ENCODE measurements around the gene EFCAB8. TPM values are rescaled to one million over a fixed set of nuclear protein-coding genes. Genes with fewer than 3 reads are reported as not detected.

The EFCAB8 gene
- total and polyA plus RNA-seq, 4 experiments from 2014 or later = 1.5 to 1.8 TPM; not detected in 2

DNA sequence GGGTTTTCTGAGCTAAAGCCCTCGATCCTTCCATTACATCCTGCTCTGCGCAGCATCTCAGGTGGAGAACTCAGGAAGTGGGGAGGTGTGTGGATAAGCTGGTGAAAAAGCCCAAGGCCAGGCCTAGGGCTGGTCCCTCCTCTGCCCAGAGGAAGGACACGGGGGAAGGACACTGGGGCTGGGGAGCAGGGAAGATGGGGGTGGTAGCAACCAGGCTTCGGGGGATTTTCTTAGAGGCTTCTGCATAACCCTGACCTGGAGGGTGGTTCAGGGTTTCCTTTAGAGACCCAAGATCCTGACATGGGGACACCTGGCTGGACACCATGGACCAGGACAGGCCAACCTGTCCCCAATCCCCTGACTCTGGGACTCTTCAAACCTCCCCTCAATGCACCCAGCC, 107.7 kb downstream of the EFCAB8 start:
- peaks cover 15 to 63% (median 41%) of the 10 kb centered on the region in 4 donors for H3K4me1 Mint-ChIP-seq
- H3K4me3 ChIP-seq (ENCODE audit: low read length in 2 of 2) = peak overlapping the region in 1 of 2 donors; percentile 25
- H3K27me3 ChIP-seq (ENCODE audit: insufficient read depth, low read length) = no peaks in the 10 kb centered on the region
- H3K9me3 Mint-ChIP-seq = no peaks in the 10 kb centered on the region
- CTCF ChIA-PET (ENCODE audit: partially characterized antibody) = interaction anchor here (0.6 to 10.1 kb wide), 7 partner anchors 11 to 78 kb away, joined by 3 to 86 read pairs (median 4); partner anchors contain the start of gene SUN5
- H3K36me3 ChIP-seq (ENCODE audit: insufficient read depth, low read length) = no peaks in the 10 kb centered on the region
- DNase-seq = no peak
- H3K27me3 Mint-ChIP-seq = no peaks in the 10 kb centered on the region
- H3K9me3 ChIP-seq (ENCODE audit: control insufficient read depth in 1 of 2, low read length in 2 of 2) = no peaks in the 10 kb centered on the region
- H3K4me3 Mint-ChIP-seq = peak overlapping the region in 7 of 8 donors; percentile 46 to 90 (median 76)
- H3K27ac ChIP-seq (ENCODE audit: low read depth, low read length) = peak overlapping the region; percentile 94
- H3K27ac Mint-ChIP-seq = peak overlapping the region in 5 of 7 donors; percentile 86 to 99 (median 96)
- POLR2A ChIA-PET (ENCODE audit: partially characterized antibody) = interaction anchor here (0.8 to 4.2 kb wide), 8 partner anchors 8 to 146 kb away, joined by 3 to 19 read pairs (median 4); partner anchors contain the start of genes MAPRE1 and SUN5
- intact Hi-C loops (cut with micrococcal nuclease) = no loop called here
- H3K4me1 ChIP-seq (ENCODE audit: insufficient read depth, low read length) = peaks cover 74% of the 10 kb centered on the region
- H3K36me3 Mint-ChIP-seq = peaks cover 0 to 1% of the 10 kb centered on the region in 2 donors

DNA sequence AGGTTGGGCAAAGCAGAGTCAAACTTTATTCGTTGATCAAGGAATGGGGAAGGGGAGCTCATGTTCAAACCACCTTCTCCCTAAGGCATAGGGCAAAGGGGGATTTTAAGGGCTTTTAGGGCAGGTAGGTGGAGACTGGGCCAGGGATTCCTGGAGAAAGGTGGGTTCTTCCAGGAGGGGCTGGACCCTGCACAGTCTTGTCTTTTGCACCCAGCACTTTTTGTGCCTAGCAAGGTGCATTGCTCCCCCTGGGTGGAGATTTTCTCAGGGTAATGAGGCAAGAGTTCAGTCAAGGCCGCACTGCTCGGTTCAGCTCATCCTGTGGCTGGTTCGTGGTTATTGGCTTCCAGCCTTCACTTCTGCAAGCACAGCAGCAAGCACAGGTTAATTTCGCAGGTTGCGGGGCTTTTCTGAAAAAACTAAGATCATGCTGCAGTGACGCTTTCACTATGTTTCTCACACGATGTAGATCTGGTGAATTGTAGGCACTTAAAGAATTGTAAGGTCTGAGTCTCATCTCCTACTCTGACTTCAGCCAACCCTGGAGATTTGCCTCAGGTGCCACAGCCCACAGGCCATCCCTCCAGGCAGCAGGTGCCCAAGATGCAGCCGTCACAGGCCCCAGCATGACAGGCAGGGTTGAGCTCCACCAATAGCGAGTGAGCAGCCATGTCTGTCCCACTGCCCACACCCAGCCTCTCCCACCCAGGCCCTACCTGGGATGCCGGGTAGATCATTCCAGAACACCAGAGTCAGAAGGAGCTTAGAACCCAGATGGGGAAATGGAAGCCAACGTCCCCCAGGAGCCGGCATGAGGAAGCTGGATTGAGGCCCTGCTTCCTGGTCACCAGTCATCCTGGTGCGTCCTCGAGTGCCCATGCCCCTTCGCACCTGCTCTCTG, 108.4 kb downstream of the EFCAB8 start:
- peaks cover 0 to 2% (median 0%) of the 10 kb centered on the region in 8 donors for H3K9me3 Mint-ChIP-seq
- H3K4me3 Mint-ChIP-seq = peak overlapping the region; percentile 59 to 90 (median 79)
- Histone ChIP-seq H3K27ac (ENCODE audit: low read depth, low read length) (peak overlapping the region; percentile 94), H3K4me1 (ENCODE audit: insufficient read depth, low read length) (peaks cover 81% of the 10 kb centered on the region), H3K27me3 (ENCODE audit: insufficient read depth, low read length) (no peaks in the 10 kb centered on the region), H3K9me3 (ENCODE audit: control insufficient read depth in 1 of 2, low read length in 2 of 2) (no peaks in the 10 kb centered on the region), H3K36me3 (ENCODE audit: insufficient read depth, low read length) (no peaks in the 10 kb centered on the region), H3K4me3 (ENCODE audit: low read length in 2 of 2) (peak overlapping the region in 1 of 2 donors; percentile 25)
- H3K27ac Mint-ChIP-seq = peak overlapping the region in 4 of 7 donors; percentile 95 to 99 (median 97)
- H3K4me1 Mint-ChIP-seq = peaks cover 15 to 62% (median 38%) of the 10 kb centered on the region in 4 donors
- H3K27me3 Mint-ChIP-seq = no peaks in the 10 kb centered on the region
- H3K36me3 Mint-ChIP-seq = peaks cover 0 to 3% of the 10 kb centered on the region in 2 donors
- intact Hi-C loops (cut with micrococcal nuclease) = no loop called here
- ChIA-PET CTCF (ENCODE audit: partially characterized antibody) (interaction anchor here (0.6 to 10.1 kb wide), 7 partner anchors 13 to 79 kb away, joined by 3 to 86 read pairs (median 5); partner anchors contain the start of gene SUN5), POLR2A (ENCODE audit: partially characterized antibody) (interaction anchor here (0.8 to 4.2 kb wide), 13 partner anchors 8 to 147 kb away, joined by 3 to 19 read pairs (median 4); partner anchors contain the start of genes MAPRE1 and SUN5)
- peak; percentile 64 to 88 (median 71) for DNase-seq

DNA sequence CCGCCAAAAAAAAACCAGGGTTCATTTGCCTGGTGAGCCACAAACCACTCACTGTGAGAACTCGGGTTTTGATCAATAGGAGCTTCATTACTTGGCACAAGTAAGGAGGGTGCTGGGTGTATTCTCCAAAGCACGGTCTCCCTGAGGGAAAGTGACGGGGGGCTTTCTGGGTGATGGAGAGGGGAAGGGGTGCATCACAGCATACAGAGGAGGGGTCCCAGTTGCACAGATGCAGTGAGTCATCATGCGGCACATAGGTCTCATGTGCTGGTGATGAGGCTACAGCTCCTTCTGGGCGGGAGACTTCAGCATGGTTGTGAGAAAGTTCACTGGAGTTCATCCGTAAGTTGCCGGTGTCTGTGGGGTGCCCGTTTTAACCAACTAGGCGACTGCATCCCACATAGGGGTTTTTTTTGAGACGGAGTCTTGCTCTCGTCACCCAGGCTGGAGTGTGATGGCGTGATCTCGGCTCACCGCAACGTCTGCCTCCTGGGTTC, 109.3 kb downstream of the EFCAB8 start:
- intact Hi-C loops (cut with micrococcal nuclease) = no loop called here
- Mint-ChIP-seq H3K36me3 (peaks cover 0 to 8% of the 10 kb centered on the region in 2 donors), H3K27me3 (no peaks in the 10 kb centered on the region), H3K4me1 (peaks cover 11 to 67% (median 34%) of the 10 kb centered on the region in 4 donors), H3K4me3 (peak overlapping the region; percentile 59 to 90 (median 79)), H3K27ac (peak overlapping the region in 4 of 7 donors; percentile 95 to 99 (median 97)), H3K9me3 (peaks cover 0 to 2% (median 0%) of the 10 kb centered on the region in 8 donors)
- H3K27ac ChIP-seq (ENCODE audit: low read depth, low read length) = peak overlapping the region; percentile 94
- H3K4me3 ChIP-seq (ENCODE audit: low read length in 2 of 2) = no peak overlapping the region
- no peaks in the 10 kb centered on the region for H3K36me3 ChIP-seq (ENCODE audit: insufficient read depth, low read length)
- peak; percentile 56 to 89 (median 60) for DNase-seq
- peaks cover 90% of the 10 kb centered on the region for H3K4me1 ChIP-seq (ENCODE audit: insufficient read depth, low read length)
- CTCF ChIA-PET (ENCODE audit: partially characterized antibody) = interaction anchor here (1.5 to 10.1 kb wide), 3 partner anchors 23 to 66 kb away, joined by 5 to 86 read pairs (median 6); partner anchors contain the start of gene SUN5
- H3K9me3 ChIP-seq (ENCODE audit: control insufficient read depth in 1 of 2, low read length in 2 of 2) = no peaks in the 10 kb centered on the region
- POLR2A ChIA-PET (ENCODE audit: partially characterized antibody) = interaction anchor here (0.8 to 4.2 kb wide), 9 partner anchors 8 to 148 kb away, joined by 3 to 19 read pairs (median 6); partner anchors contain the start of genes MAPRE1 and SUN5
- H3K27me3 ChIP-seq (ENCODE audit: insufficient read depth, low read length) = no peaks in the 10 kb centered on the region

DNA sequence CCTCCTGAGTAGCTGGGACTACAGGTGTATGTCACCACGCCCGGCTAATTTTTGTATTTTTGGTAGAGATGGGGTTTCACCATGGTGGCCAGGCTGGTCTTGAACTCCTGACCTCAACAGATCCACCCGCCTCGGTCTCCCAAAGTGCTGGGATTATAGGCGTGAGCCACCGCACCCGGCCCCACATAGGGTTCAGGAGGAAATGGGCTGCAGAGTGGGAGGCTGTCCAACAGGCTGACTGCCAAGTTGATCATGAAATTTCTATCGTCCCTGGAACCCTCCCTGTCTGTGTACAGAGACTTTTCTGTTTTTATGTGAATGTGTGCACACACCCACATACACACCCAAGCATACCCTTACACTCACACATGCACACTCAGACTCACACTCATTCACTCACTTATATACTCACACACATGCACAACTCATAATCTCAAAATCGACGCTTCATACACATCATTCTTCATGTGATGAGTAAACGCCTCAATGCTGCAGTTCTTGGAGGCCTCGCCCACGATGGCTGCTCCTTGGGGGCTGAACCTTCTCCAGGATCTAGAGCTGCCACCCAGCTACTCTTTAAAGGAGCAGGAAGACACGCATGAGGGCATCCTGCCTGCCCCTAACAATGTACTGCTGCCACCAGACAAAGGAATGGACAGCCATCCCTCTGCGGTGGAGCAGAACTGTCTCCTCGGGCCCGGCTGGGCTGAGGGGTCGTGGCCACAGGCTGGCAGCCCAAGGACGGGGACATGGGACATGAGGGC, 109.9 kb downstream of the EFCAB8 start:
- Mint-ChIP-seq H3K27me3 (no peaks in the 10 kb centered on the region), H3K9me3 (peaks cover 0 to 2% (median 0%) of the 10 kb centered on the region in 8 donors), H3K4me3 (peak overlapping the region in 7 of 8 donors; percentile 59 to 90 (median 82)), H3K27ac (peak overlapping the region in 4 of 7 donors; percentile 95 to 99 (median 97)), H3K4me1 (peaks cover 5 to 71% (median 33%) of the 10 kb centered on the region in 4 donors), H3K36me3 (peaks cover 0 to 14% of the 10 kb centered on the region in 2 donors)
- no peaks in the 10 kb centered on the region for H3K36me3 ChIP-seq (ENCODE audit: insufficient read depth, low read length)
- H3K9me3 ChIP-seq (ENCODE audit: control insufficient read depth in 1 of 2, low read length in 2 of 2) = no peaks in the 10 kb centered on the region
- ChIA-PET CTCF (ENCODE audit: partially characterized antibody) (interaction anchor here (1.5 to 10.1 kb wide), 3 partner anchors 24 to 66 kb away, joined by 5 to 86 read pairs (median 6); partner anchors contain the start of gene SUN5), POLR2A (ENCODE audit: partially characterized antibody) (interaction anchor here (0.8 to 4.2 kb wide), 5 partner anchors 8 to 149 kb away, joined by 3 to 19 read pairs (median 7); partner anchors contain the start of gene MAPRE1)
- peak overlapping the region; percentile 94 for H3K27ac ChIP-seq (ENCODE audit: low read depth, low read length)
- no peaks in the 10 kb centered on the region for H3K27me3 ChIP-seq (ENCODE audit: insufficient read depth, low read length)
- DNase-seq = peak in 2 of 5 donors; percentile 24 to 57
- peaks cover 94% of the 10 kb centered on the region for H3K4me1 ChIP-seq (ENCODE audit: insufficient read depth, low read length)
- intact Hi-C loops (cut with micrococcal nuclease) = no loop called here
- H3K4me3 ChIP-seq (ENCODE audit: low read length in 2 of 2) = no peak overlapping the region

DNA sequence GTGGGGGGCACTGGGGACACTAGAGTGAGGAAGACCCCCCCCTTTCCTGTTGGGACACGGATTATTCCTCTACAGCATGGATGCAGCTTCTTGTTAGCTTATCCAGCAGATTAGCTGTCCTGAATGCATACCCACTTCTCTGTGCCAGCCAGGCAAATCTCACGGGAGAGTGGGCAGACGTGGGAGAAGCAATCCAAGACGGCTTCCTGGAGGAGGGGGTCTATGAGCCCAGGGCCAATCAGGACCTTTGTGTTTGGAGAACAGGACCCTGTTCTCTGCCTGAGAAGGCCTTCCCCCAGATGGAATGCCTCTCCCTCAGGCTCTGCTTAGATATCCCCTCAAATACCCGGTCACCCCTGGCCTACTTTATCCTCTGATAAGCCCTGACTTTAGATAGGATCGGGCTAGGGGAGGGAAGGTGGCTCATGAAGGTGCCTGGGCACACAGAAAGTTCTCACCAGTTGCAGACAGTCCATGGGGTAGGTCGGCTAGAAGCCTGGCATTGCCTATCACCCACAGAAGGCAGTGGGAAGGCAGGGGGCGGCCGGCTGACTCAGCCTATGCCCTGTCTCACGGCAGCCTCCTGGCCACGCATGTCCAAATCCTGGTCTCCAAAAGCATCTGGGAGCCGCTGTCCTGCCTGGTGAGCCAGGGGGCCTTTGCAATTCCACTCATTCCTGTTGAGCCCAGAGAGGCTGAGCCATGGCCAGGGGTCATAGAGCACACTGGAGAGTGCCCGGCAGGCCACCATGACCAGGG, 110.8 kb downstream of the EFCAB8 start:
- H3K4me3 Mint-ChIP-seq = peak overlapping the region in 7 of 8 donors; percentile 21 to 90 (median 82)
- ChIA-PET CTCF (ENCODE audit: partially characterized antibody) (interaction anchor here (2.3 to 10.1 kb wide), 2 partner anchors 25 to 36 kb away, joined by 6 to 86 read pairs; partner anchors contain the start of gene SUN5), POLR2A (ENCODE audit: partially characterized antibody) (interaction anchor here (3.6 to 4.2 kb wide), 2 partner anchors 23 to 24 kb away, joined by 19 to 33 read pairs; no protein-coding TSS in a partner anchor)
- no peaks in the 10 kb centered on the region for H3K36me3 ChIP-seq (ENCODE audit: insufficient read depth, low read length)
- peaks cover under 1 to 14% of the 10 kb centered on the region in 2 donors for H3K36me3 Mint-ChIP-seq
- H3K27ac Mint-ChIP-seq = peak overlapping the region in 4 of 7 donors; percentile 95 to 99 (median 97)
- no peaks in the 10 kb centered on the region for H3K27me3 ChIP-seq (ENCODE audit: insufficient read depth, low read length)
- no peaks in the 10 kb centered on the region for H3K27me3 Mint-ChIP-seq
- H3K9me3 ChIP-seq (ENCODE audit: control insufficient read depth in 1 of 2, low read length in 2 of 2) = no peaks in the 10 kb centered on the region
- DNase-seq = no peak
- H3K9me3 Mint-ChIP-seq = peaks cover 0 to 3% (median under 1%) of the 10 kb centered on the region in 8 donors
- H3K27ac ChIP-seq (ENCODE audit: low read depth, low read length) = peak overlapping the region; percentile 94
- peaks cover 0 to 71% (median 31%) of the 10 kb centered on the region in 4 donors for H3K4me1 Mint-ChIP-seq
- H3K4me1 ChIP-seq (ENCODE audit: insufficient read depth, low read length) = peaks cover 100% of the 10 kb centered on the region
- H3K4me3 ChIP-seq (ENCODE audit: low read length in 2 of 2) = no peak overlapping the region
- intact Hi-C loops (cut with micrococcal nuclease) = loop anchor here (5.0 to 10.0 kb wide), 3 partner anchors 38 to 435 kb away; partner anchors contain the start of gene BPIFB2
